Measurements from ENCODE around the gene TBPL1.
"Not testable (repeated sequence)": the region's sequence is repeated elsewhere in the genome, so short reads cannot be mapped to it uniquely, and the experiment has no call there.

TBPL1 gene

DNA sequence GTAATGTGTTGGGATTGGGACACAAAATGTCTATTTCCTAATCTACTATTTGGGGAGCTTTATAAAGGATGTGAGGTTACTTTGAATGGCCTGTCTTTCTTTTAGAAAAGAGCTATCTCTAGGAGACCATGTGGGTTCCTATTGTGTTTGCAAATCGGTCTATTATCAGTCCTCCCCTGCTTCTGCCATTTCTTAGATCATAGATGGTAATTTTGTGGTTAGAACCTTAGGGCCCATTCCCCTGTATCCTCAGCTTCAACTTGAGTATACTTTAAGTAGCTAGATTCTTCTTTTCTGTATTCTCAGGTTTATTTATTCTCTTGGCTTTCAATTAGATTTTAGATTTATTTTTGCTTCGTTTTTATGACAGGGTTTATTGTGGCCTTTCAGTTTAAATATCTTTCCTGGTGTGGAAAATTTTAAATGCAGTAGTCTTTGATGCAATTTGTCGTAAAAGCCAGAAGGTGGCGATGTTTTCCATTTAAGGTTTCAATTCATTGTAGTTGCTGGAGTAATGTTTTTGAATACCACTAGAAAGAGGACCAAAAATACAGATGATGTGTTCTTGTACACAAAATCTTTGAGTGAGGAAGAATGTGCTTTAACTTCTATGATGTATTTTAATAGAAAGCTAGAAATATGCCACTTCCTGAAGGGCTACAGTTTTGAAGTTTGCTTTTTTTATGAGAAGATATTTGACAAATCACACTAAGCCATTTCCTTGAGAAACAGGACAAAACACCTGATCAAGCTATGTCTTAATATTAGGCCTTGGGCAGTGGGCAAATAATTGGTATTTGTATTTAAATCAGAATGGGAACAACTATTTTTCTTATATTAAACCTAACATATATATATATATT lies 20.3 kb downstream of the TBPL1 start:
- peak in 1 of 5 experiments; percentile 61 for DNase-seq

DNA sequence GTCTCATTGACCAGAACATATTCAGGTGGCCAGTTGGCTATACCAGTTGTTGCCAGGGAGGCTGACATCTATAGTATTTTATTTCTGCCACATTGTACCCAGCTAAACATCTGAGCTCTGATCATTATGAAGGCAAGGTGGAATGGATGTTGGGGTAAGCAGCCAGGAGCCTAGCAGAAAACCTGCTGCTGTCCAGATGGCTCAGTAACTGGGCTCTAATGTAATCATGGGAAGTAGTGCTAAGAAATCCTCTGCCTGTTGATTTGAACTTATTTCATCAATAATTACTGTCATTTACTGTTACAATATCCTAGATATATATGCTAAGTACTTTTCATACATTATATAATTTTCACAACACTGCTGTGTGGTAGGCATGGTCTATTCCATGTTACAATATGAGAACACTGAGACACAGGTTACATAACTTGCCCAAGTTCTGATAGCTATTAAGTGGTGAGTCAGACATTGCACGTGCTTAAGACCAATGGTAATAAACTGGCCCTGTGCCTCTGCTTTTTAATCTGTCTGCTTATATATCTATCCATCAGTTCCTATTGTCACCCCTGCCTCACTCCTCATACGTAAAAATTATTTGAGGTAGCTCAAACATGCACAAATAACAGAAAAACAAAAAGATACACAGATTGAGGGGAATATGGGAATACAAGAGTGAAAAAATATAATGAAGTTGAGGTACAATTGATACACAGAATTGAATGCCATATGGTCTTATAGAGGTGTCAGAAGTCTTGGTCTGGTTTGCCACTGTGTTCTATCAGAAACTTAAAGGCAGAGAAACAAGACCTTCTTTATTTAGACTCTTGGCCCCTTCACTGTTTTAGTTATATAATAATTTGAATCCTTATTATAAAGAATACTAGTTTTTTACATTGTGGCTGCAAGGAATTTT lies 25.2 kb downstream of the TBPL1 start:
- DNase-seq: no peak

DNA sequence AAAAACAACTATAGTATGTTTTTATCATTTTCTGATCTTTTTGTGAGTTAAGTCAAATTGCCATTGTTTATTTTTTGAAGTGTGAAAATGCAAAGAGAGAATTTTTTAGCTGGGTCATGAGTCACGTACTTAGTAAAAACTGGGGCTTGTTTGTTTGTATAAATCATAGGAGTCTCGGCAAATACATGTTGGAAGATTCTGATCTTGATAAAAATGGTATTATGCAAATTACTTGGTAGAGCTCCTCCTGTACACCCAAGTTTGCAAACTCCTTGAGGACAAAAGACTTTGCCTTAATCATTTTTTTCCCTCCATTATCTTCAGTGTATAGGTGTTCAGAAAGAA lies 25.8 kb downstream of the TBPL1 start:
- no peak for DNase-seq

DNA sequence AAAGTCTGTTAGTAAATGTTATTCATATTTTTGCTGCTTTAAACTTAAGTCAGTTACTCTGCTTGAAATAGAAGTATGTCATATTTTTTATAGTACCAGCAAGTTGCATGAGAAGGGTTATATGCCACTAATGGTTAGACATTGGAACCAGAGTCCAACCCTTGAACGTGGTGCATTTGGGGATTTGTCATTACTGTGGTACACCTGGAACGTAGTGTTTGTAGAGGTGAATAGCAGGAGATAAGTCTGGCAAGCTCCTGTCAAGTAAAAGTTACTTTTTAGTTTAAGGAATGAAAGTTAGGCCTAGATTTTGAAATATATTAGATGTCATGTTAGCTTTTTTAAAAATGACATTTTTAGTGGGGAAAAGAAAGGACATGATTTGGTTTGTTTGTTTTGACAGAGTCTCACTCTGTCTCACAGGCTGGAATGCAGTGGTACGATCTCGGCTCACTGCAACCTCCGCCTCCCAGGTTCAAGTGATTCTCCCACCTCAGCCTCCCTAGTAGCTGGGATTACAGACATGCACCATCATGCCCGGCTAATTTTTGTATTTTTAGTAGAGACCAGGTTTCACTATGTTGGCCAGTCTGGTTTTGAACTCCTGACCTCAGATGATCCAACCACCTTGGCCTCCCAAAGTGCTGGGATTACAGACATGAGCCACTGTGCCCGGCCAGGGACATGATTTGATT lies 26.4 kb downstream of the TBPL1 start:
- not testable (repeated sequence) for DNase-seq

DNA sequence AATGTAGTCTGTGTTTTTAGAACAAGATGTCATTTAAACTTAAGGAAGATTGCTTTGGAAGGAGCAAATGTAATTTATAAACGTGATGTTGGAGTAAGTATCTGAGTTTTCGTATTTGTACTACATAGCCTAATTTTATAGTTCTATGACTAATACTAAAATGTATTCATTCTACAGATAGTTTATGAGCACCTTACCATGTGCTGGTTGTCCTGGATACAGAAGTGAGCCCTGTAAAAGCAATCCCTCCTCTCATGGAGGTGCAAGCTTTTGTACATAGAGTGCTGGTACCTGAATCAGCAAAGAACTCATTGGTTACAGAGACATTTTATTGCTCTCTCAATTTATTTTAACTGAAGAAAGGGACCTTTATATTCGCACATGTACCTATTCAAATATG lies 27.1 kb downstream of the TBPL1 start:
- DNase-seq: no peak

DNA sequence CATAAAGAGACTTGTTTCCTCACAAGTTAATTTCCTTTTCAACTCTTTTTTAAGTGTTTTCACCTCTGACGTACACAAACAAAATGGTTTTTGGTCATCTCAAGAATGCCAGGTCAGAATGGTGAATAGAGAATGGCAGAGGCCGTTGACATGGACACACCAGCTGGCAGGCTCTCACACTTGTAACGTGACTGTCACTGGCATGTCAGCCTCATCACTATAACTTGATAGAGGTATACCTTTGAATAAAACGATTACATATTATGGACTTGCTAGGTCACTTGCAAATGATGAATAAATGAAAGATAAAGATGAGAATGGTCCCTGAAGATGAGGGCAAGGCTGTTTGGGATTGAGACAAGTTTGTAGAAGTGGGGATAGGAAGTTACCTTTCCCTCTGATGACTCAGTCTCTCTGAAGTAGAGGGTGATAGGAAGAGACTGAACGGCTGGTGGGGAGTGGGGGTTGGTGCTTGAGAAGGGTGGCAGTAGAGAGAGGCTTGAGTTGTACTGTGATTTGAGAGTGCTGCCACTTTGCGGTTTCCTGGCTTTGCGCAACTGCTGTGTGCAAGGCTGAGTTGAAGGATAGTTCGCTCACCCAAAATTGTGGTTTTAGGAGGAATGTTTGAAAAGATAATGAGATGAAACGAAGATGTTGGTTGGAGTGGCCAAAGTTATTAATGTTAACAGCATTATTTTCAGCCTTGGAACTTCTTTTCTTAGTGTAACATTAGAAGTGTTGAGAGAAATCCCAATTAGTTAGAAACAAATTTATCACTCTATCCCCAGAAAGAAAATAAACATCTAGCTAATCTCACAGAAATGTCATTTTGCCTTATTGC lies 30.3 kb downstream of the TBPL1 start:
- DNase-seq: peak in 3 of 5 experiments; percentile 30 to 85 (median 46)

DNA sequence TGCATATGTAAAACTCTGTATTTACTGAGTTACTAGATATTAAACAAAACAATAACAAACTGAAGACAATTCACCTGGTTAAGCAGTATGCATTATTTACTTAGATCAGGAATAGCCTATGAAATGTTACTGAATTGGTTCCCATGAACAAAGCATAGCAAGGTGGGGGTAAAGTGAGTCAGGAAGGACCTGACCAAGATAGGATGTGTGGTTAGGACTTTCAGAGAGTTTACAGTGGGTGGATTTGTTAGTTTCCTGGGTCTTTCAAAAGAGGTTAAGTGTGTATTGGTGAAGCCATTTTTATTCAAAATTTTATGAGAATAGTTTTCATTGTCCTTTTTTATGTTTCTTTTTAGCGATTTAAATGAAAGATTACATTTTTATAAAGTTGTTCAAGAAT lies 32.9 kb downstream of the TBPL1 start:
- DNase-seq: peak in 1 of 5 experiments; percentile 27

DNA sequence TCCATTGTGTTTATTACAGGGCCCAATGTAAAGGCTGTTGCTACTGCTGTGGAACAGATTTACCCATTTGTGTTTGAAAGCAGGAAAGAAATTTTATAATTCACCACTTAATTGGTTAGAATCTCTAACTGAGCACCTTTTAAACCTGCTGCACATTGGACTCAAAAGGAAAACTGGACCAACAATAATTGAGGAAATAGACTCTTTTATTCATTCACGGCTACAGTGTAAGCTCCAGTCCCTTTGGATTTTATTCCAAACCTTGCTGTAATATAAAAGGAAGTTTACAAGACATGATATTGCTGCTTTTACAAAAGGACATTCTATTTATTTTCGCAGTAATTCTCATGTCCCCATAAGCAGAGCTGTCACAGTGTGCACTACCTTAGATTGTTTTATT lies 33.9 kb downstream of the TBPL1 start:
- DNase-seq: no peak

DNA sequence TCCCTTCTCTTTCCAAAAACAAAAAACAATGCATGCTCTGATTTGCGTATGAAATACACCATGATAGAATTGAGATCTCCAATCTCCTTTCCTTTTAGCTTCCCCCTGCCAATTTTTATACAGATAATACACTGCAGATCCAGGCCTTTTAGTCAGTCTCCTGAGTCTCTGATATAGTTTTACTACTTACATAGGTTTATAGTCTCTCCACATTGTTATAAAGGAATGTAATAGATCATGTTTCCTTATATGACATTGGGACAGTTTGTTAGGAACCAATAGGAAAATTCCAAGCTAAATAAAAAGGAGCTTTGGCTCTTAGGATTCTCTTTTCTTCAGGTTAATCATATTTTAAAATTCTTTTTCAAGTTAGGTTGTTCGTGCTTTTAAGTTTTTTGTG lies 36.5 kb downstream of the TBPL1 start:
- DNase-seq: no peak

DNA sequence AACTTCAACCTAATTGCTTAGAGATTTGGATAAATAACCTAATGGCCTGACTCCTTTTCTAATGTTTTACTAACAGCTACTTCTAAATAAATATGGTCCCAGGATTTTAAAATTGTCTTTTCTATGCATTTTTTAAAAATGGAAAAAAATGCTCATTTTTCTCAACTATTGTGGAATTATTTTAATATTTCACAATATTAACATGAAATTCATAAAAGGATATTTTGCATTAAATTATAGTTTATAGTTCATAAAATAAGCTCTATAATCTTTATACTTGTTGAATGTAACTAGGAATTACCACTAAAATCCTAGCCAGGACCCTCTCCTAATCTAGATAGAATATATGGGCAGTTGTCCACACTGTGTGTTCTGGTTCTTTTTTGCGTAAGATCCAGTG lies 37.3 kb downstream of the TBPL1 start:
- DNase-seq: no peak

DNA sequence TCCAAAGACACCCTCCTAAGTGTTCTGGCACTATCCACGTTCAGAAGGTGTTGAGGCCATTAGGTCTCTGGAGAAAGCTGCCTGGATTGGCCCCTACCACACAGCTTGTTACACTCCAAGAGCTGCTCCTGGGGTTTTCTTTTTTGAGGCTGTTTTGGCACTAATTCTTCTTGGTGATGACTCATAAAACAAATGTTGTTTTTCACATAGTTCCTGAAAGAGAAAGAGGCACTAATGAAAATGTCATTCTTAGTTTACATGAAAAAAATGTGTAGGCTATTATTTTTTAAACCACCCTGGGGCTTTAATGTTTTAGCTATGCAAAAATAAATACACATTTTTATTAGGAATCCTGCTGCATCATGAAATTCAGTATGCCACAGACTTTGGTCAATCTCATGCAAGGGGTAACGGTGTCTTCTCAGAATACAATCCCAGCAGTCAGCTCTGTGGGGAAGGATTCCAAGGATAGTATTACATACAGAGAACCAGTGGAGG lies 38.1 kb downstream of the TBPL1 start:
- DNase-seq: no peak

DNA sequence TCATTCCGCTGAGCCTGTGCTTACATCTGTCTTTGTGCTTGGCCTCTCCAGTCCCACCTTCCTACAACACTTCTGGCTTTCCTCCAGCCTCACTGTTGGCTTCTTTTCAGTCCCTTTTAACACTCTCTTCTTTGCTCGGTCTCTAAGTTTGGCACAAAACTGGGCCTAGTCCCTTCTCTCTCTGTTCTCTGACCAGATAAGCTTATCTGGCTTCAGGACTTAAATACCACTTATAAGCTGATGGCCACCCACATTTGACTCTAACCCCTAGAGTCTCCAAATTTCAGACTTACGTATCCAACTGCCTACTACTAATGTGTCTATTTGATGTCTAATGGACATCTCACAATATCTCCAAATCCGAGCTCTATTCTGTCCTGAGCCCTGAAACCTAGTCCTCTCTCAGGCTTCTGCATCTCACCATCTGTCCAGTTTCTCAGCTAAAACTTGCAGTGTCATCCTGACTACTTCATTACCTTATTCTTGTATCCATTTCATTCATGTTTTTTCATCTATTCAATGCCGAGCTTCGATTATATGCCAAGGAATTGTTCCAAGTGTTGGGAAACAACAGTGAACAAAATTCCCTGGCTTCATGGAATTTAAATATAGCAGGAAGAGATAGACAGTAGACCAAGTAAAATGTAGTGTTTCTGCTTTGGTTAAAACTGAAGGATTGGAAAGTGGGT lies 40.1 kb downstream of the TBPL1 start:
- no peak for DNase-seq

DNA sequence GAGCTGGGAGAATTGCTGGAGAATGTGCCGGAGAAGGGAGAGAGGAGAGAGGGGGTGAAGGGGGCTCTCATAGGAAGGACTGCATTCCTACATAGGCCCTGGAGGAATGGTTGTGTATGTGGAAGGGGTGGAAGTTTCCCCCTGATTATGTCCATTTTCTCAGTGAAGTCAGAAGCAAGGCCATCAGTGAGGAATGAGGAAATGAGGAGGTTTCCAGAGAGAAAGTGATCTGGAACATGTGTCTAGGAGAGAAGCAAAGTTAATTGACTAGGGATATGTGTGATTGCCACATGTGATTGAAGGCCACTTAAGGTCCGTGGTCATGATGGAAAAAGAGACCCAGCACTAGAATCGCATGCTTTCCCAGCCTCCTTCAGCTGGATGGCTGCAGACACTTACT lies 42.3 kb downstream of the TBPL1 start:
- DNase-seq: no peak

DNA sequence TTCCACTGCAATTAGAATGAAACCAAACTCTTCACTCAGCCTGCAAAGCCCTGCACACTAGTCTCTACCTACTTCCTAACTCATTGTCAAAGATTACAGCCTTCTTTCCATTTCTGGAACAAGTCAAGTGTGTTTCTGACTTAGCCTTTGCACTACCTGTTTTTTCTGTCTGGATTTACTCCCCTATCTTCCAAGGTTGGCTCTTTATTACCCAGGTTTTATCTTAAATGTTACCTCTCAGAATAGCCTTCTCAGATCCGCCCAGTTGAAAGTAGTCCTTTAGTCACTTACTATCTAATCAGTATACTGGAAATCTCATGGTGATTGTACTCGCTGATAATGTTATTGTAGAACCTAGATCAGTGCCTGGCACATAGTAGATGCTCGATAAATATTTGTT lies 42.7 kb downstream of the TBPL1 start:
- no peak for DNase-seq

DNA sequence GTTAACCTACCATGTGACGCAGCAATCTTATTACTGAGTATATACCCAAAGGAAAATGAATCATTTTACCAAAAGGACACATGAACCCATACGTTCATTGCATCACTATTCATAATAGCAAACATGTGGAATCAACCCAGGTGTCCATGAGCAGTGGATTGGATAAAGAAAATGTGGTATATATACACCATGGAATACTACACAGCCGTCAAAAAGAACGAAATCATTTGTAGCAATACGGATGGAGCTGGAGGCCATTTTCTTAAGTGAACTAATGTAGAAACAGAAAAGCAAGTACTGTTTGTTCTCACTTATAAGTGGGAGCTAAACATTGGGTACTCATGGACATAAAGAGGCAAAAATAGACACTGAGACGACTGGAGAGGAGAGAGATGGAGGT lies 44.2 kb downstream of the TBPL1 start:
- no peak for DNase-seq

DNA sequence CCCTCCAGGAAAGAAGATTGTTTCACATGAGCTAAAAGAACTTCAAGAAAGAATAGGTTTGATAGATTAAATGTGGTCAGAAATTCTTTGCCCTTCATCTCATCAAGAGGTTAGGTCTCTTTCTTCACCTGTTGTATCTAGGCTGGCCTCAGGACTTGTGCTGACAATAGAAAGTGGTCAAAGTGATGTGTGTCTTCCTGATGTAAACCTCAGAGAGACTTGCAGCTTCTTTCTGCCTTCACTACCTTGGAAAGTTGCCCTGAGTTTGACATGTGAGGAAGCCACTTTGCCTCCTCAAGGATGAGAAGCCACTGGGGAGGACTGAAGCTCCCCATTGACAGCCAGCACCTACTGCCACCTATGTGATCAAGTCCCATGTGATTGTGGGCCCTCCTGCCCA lies 46.3 kb downstream of the TBPL1 start:
- DNase-seq: no peak

DNA sequence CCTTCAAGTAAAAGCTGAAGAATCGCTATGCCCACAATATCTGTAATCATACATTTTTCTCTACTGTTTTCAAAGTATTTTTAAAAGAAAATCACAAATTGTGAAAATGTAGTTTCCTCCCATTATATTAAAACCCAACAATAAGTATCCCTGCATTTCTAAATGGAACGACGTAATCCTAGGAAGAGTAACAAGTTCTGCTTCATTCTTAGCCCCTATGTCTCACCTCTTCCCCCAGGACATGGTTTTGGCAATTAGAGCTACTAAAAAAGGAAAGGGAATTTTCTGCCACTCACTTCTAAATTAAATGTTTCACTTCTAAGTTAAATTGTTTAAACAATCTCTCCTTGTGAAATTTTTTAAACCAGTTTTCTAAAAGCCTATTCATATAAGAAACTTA lies 47.4 kb downstream of the TBPL1 start:
- DNase-seq: no peak

DNA sequence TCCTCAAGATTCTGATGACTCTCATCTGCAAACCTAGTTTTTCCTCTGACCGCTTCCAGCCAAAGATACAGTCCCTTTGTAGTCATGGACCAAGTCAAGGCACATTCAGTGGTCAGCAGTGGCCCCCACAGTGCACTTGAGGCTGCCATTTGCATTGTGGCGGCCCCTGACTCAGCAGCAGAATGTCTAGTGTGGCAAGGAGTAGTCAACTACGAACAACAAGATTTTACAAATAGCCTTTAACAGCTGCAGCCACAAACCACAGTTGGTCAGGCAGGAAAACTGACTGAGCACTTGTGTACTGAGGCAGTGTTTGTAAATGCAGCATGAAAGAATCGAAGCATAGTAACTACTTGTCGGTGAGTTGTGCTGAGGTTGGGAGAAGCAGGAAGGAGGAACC lies 49.8 kb downstream of the TBPL1 start:
- DNase-seq: no peak

DNA sequence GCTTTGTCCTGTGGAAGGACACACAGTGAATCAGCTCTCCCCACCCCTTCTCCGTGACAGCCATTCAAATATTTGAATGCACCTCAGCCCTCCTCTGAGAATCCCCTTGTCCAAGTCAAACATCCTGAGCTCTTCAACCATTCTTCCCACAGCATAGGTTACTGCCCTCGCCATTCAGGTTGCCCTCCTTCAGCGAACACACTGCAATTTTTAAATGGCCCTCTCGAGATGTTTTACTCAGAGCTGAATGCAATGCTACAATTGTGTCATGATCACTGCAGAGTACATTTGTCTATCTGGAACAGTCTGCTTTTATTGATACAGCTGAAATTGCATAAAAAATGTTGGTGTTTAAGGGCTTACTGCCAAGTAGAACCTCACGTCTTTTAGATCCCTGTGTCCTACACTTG lies 50.5 kb downstream of the TBPL1 start:
- no peak for DNase-seq

DNA sequence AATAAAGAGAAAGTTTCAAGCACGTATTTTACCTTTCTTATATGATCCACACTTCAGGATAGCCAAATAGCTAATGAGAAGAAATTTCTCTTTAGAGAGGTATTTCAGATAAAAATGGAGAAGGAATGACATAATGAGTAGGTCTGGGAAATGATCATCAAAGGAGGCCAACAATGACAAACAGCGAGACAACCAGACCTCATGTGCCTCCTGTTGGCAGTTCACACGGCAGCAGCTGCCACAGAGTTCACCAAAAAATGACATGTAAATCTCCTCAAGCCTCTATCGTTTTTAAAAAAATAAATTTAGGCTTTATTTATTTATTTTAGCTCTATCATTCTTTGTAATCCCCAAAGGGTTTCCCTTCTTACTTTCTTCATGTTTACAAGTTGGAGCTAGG lies 51.7 kb downstream of the TBPL1 start:
- no peak for DNase-seq

DNA sequence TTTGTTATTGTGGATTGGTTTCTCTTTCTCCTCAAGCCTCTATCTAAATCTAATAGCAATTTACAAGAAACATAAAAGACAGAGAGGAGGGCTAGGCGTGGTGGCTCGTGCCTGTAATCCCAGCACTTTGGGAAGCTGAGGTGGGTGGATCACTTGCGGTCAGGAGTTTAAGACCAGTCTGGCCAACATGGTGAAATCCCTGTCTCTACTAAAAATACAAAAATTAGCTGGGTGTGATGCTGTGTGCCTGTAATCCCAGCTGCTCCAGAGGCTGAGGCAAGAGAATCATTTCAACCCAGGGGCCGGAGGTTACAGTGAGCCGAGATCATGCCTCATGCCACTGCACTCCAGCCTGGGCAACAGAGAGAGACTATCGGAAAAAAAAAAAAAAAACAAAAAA lies 52.8 kb downstream of the TBPL1 start:
- no peak for DNase-seq

DNA sequence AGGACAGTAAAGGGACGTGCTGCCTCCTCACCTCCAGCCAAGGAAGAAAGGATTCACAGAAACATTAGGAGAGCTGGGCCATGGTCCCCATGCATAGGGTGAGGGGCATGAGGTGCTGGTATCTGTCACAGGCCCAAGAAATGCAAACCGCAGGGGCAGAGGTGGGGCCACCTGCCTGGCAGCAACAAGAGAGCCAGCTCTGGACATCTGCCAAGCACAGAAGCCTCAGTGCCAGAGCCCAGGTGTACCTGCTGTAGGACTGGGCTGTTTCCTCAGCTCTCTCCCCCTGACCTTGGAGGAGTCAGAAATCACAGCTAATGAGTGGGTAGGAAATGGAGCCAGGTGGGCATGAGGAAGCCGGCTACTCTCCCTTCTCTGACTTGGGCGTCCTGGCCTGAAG lies 54.1 kb downstream of the TBPL1 start:
- DNase-seq: no peak

All from T-helper 2 cell (primary cell).